H1 (cell line): ENCODE data around the gene TMC6.

Experiments
- GTF2F1 ChIP-seq: IDR thresholded peaks from 2 replicates; pipeline ENCODE4 v1.6.1; 2012; ENCODE audit warnings: low read depth, low read length, improper control_type of control experiment, borderline replicate concordance
- SIX5 ChIP-seq: IDR thresholded peaks from 2 replicates; pipeline ENCODE4 v1.6.1; 2011; ENCODE audit warnings: mild to moderate bottlenecking, low read depth, low read length

DNA sequence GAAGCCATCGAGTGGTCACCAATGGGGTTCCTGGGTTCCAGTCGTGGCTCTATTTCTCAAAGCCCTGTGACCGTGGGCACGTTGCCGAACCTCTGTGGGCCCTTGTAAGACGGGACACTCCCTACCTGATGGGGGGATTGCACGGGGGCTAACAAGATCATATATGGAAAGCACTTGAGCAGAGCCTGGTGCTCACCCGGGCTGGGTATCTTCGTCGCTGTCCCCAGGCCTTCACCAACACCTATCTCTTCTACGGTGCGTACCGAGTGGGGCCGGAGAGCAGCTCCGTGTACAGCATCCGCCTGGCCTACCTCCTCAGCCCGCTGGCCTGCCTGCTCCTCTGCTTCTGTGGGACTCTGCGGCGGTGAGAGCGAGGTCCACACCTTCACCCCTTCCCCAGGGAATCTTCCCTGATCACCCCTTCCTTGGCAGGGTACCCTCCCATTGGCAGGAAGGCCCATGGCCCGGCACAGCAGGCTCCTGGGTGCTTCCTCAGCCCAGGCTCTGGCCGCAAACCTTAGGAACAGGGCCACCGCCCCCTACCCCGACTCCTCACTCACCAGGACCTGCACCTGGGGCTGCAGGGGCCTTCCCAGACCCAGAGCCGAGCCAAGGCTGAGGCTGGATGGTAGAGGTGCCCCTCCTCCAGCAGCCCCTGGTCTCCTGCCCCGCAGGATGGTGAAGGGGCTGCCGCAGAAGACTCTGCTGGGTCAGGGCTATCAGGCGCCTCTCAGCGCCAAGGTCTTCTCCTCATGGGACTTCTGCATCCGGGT is 4.8 kb upstream of the TMC6 start:
- no peak for TF ChIP-seq SIX5
- TF ChIP-seq GTF2F1: no peak
